Measurements from ENCODE around the gene ACOT7. TPM values are rescaled to one million over a fixed set of nuclear protein-coding genes. Genes with fewer than 3 reads are reported as not detected.
"Not testable (repeated sequence)": the region's sequence is repeated elsewhere in the genome, so short reads cannot be mapped to it uniquely, and the experiment has no call there.

Gene ACOT7
- total and polyA plus RNA-seq, 3 donors from 2014 or later, result 50.3 to 72.8 (median 52.5) TPM

- no peaks in the 10 kb centered on the region for H3K36me3 ChIP-seq (ENCODE audit: low read depth, missing control alignments)
- no peak overlapping the region for H3K4me3 ChIP-seq
- H3K27me3 ChIP-seq, result no peaks in the 10 kb centered on the region
- H3K4me1 ChIP-seq, result peaks cover 6% of the 10 kb centered on the region
- TF ChIP-seq POLR2A (IDR thresholded peaks at IDR 0.05) (no peak), CTCF (IDR thresholded peaks at IDR 0.05) (no peak)
- no peaks in the 10 kb centered on the region for H3K9me3 ChIP-seq
- intact Hi-C loops (cut with DNase I; ENCODE audit: low total_unique reads), result no loop called here
- no peak overlapping the region for H3K27ac ChIP-seq
- DNase-seq, result no peak
Measured at GRCh38 chr1:6396998-6397397, 3.4 kb upstream of the ACOT7 start.

- H3K9me3 ChIP-seq; H3K4me1 ChIP-seq; H3K27me3 ChIP-seq; H3K36me3 ChIP-seq (ENCODE audit: low read depth, missing control alignments); H3K27ac ChIP-seq; DNase-seq; intact Hi-C loops (cut with DNase I; ENCODE audit: low total_unique reads); H3K4me3 ChIP-seq: not testable (repeated sequence)
- WGBS, 2 donors, result 93% methylated on average over 30 of the region's 34 CpGs; no CpG with 5 or more reads in 1 of the 2 donors
Measured at GRCh38 chr1:6395781-6396244, 2.2 kb upstream of the ACOT7 start.

- intact Hi-C loops (cut with DNase I; ENCODE audit: low total_unique reads); H3K36me3 ChIP-seq (ENCODE audit: low read depth, missing control alignments); DNase-seq; H3K27ac ChIP-seq; H3K27me3 ChIP-seq; H3K4me3 ChIP-seq; H3K9me3 ChIP-seq; H3K4me1 ChIP-seq: not testable (repeated sequence)
- WGBS, 2 donors, result 83 to 90% methylated on average over 8 of the region's 8 CpGs
Measured at GRCh38 chr1:6395130-6395529, 1.6 kb upstream of the ACOT7 start.

GRCh38 chr1:6392809-6393399 is 663 bp downstream of the ACOT7 start:
- intact Hi-C loops (cut with DNase I; ENCODE audit: low total_unique reads), result no loop called here
- 0 to 7% methylated on average over 3 to 64 of the region's 83 CpGs for WGBS, 2 donors
- DNase-seq, result no peak

GRCh38 chr1:6391951-6392808 is 1.4 kb downstream of the ACOT7 start:
- Histone ChIP-seq H3K9me3 (no peaks in the 10 kb centered on the region), H3K27ac (no peak overlapping the region), H3K27me3 (no peaks in the 10 kb centered on the region), H3K4me3 (peak overlapping the region; percentile 74 to 75), H3K4me1 (peaks cover 6% of the 10 kb centered on the region), H3K36me3 (ENCODE audit: low read depth, missing control alignments) (no peaks in the 10 kb centered on the region)
- 30 to 39% methylated on average over 12 to 16 of the region's 16 CpGs for WGBS, 2 donors
- DNase-seq, result no peak
- intact Hi-C loops (cut with DNase I; ENCODE audit: low total_unique reads), result no loop called here
- TF ChIP-seq CTCF (IDR thresholded peaks at IDR 0.05), result no peak
- no peak for TF ChIP-seq POLR2A (IDR thresholded peaks at IDR 0.05)

More at GRCh38 chr1:6392809-6393399, 663 bp downstream of the ACOT7 start:
- Histone ChIP-seq H3K9me3 (no peaks in the 10 kb centered on the region), H3K36me3 (ENCODE audit: low read depth, missing control alignments) (no peaks in the 10 kb centered on the region), H3K4me1 (peaks cover 6% of the 10 kb centered on the region), H3K27ac (peak overlapping the region in 1 of 2 donors; percentile 98), H3K4me3 (peak overlapping the region; percentile 74 to 75), H3K27me3 (no peaks in the 10 kb centered on the region)
- TF ChIP-seq POLR2A (IDR thresholded peaks at IDR 0.05), result no peak
- no peak for TF ChIP-seq CTCF (IDR thresholded peaks at IDR 0.05)

All from testis (tissue), 3 donors.